IMR-90 (cell line): ENCODE data around the gene PLXNA4. TPM values are rescaled to one million over a fixed set of nuclear protein-coding genes. Genes with fewer than 3 reads are reported as not detected.

Experiments
- ATAC-seq: fragments of 200-7000 bp; cut with Tn5 transposase; 2 replicates; pipeline ENCODE4 v1.9.1; 2020; ENCODE audit warnings: low read depth, mild to moderate bottlenecking, moderate library complexity
- BruUV-seq: library from RNA; stranded (reverse); fragments of 400-500 nt; replicated peaks from 2 replicates; lab custom pipeline; 2021; lab: Mats Ljungman, UMichigan
- CTCF ChIA-PET: fragments of 300-600 bp; formaldehyde crosslinking; extraction: SDS; loops from one replicate; lab custom pipeline; 2021; ENCODE audit warnings: antibody characterized with exemption; lab: Yijun Ruan, JAX
- POLR2A ChIA-PET: fragments of 300-600 bp; sonication (Branson Sonifier 250); formaldehyde crosslinking; loops from one replicate; lab custom pipeline; 2022; ENCODE audit warnings: antibody characterized with exemption; ENCODE audit not compliant: unreplicated experiment; lab: Charles Lee
- DNase-seq: peaks from one replicate; pipeline ENCODE4 v3.0.0; 2013
- H2AFZ ChIP-seq: replicated peaks from 2 replicates; pipeline ENCODE3; 2013; ENCODE audit warnings: low read length, mild to moderate bottlenecking; ENCODE audit not compliant: poor library complexity
- H2AK5ac ChIP-seq: 2 replicates; pipeline ENCODE4 v1.6.1; 2013; ENCODE audit warnings: low read depth, low read length, inconsistent platforms
- H2AK9ac ChIP-seq: replicated peaks from 2 replicates; pipeline ENCODE3; 2013; ENCODE audit warnings: mild to moderate bottlenecking, low read depth, low read length, moderate library complexity; ENCODE audit not compliant: poor library complexity
- H2BK120ac ChIP-seq: 2 replicates; pipeline ENCODE4 v1.6.1; 2013; ENCODE audit warnings: low read depth, low read length, inconsistent platforms
- H2BK15ac ChIP-seq: 3 replicates; pipeline ENCODE4 v1.6.1; 2013; ENCODE audit warnings: low read depth, low read length, inconsistent platforms
- H2BK20ac ChIP-seq: 2 replicates; pipeline ENCODE4 v1.6.1; 2013; ENCODE audit warnings: low read depth, mild to moderate bottlenecking, inconsistent platforms, low read length, moderate library complexity
- H2BK5ac ChIP-seq: 2 replicates; pipeline ENCODE4 v1.6.1; 2013; ENCODE audit warnings: mild to moderate bottlenecking, low read depth, low read length, inconsistent platforms; ENCODE audit not compliant: poor library complexity, severe bottlenecking
- H3K14ac ChIP-seq: replicated peaks from 2 replicates; pipeline ENCODE4 v1.6.1; 2013; ENCODE audit warnings: low read depth, low read length, inconsistent platforms
- H3K18ac ChIP-seq: 2 replicates; pipeline ENCODE4 v1.6.1; 2013; ENCODE audit warnings: low read depth, low read length, control low read depth
- H3K23ac ChIP-seq: 2 replicates; pipeline ENCODE4 v1.6.1; 2013; ENCODE audit warnings: low read depth, low read length, inconsistent platforms
- H3K27ac ChIP-seq: 2 replicates; pipeline ENCODE4 v1.5.1; 2013; ENCODE audit warnings: mild to moderate bottlenecking, control low read depth, low read length; ENCODE audit not compliant: insufficient read depth
- H3K27me3 ChIP-seq: 2 replicates; pipeline ENCODE4 v1.6.1; 2013; ENCODE audit warnings: low read length; ENCODE audit not compliant: control insufficient read depth, insufficient read depth
- H3K36me3 ChIP-seq: 2 replicates; pipeline ENCODE4 v1.6.1; 2013; ENCODE audit warnings: low read length, mixed read lengths; ENCODE audit not compliant: control insufficient read depth, insufficient read depth
- H3K4ac ChIP-seq: 2 replicates; pipeline ENCODE4 v1.6.1; 2013; ENCODE audit warnings: low read depth, low read length, inconsistent platforms
- H3K4me1 ChIP-seq: 2 replicates; pipeline ENCODE4 v1.6.1; 2013; ENCODE audit warnings: low read length, mixed read lengths; ENCODE audit not compliant: control insufficient read depth, insufficient read depth
- H3K4me2 ChIP-seq: 2 replicates; pipeline ENCODE4 v1.6.1; 2013; ENCODE audit warnings: low read depth, mild to moderate bottlenecking, control low read depth, low read length, moderate library complexity
- H3K4me3 ChIP-seq: 2 replicates; pipeline ENCODE4 v1.5.1; 2013; ENCODE audit warnings: low read depth, mild to moderate bottlenecking, control low read depth, low read length, moderate library complexity; ENCODE audit not compliant: insufficient read depth
- H3K56ac ChIP-seq: 2 replicates; pipeline ENCODE4 v1.6.1; 2013; ENCODE audit warnings: low read length, inconsistent platforms; ENCODE audit not compliant: insufficient read depth; ENCODE audit errors: extremely low read depth
- H3K79me1 ChIP-seq, 2 experiments: 2 replicates each; pipeline ENCODE4 v1.6.1; 2013; ENCODE audit warnings: low read length in 2 of 2, inconsistent platforms in 1 of 2, low read depth in 1 of 2
- H3K9ac ChIP-seq: 2 replicates; pipeline ENCODE4 v1.6.1; 2013; ENCODE audit warnings: low read depth, low read length, control low read depth
- H3K9me1 ChIP-seq: 2 replicates; pipeline ENCODE4 v1.6.1; 2013; ENCODE audit warnings: low read length, inconsistent platforms; ENCODE audit not compliant: insufficient read depth
- H3K9me3 ChIP-seq: 2 replicates; pipeline ENCODE4 v1.6.1; 2013; ENCODE audit warnings: low read length; ENCODE audit not compliant: control insufficient read depth, insufficient read depth
- H4K20me1 ChIP-seq: 2 replicates; pipeline ENCODE4 v1.6.1; 2013; ENCODE audit warnings: low read length, inconsistent platforms; ENCODE audit not compliant: insufficient read depth
- H4K5ac ChIP-seq: 2 replicates; pipeline ENCODE4 v1.6.1; 2013; ENCODE audit warnings: mild to moderate bottlenecking, low read depth, low read length, control low read depth
- H4K8ac ChIP-seq, 2 experiments: 2 replicates each; pipeline ENCODE4 v1.6.1; 2013; ENCODE audit warnings: low read depth in 2 of 2, low read length in 2 of 2, control low read depth in 1 of 2, inconsistent platforms in 1 of 2
- H4K91ac ChIP-seq: 2 replicates; pipeline ENCODE4 v1.6.1; 2013; ENCODE audit warnings: low read depth, low read length, inconsistent platforms; ENCODE audit not compliant: insufficient read depth
- RFX5 ChIP-seq: IDR thresholded peaks from 2 replicates; pipeline ENCODE4 v1.8.0; 2012; ENCODE audit warnings: low read depth, mild to moderate bottlenecking, low read length, moderate library complexity
- SMC3 ChIP-seq: fragments of 150-350 bp; IDR thresholded peaks from 2 replicates; pipeline ENCODE4 v1.6.1; 2016; ENCODE audit warnings: low read depth, mild to moderate bottlenecking, antibody characterized with exemption, low read length, moderate library complexity
- WGBS, 2 experiments: methylation state at CpG; one replicate each; pipeline versions ENCODE4 v1.1.5 to v1.1.7; 2013; ENCODE audit warnings: missing lambda C conversion rate in 2 of 2; ENCODE audit not compliant: insufficient read length in 1 of 2; ENCODE audit errors: extremely low coverage in 2 of 2; 5-methylcytosine and 5-hydroxymethylcytosine counted together
- dilution Hi-C: fragments of 300-500 bp; cut with HindIII; formaldehyde crosslinking; loops from one replicate; pipeline ENCODE4 v1.14.3; 2018; ENCODE audit warnings: low sequenced_read_pairs; ENCODE audit not compliant: unreplicated experiment
- in situ Hi-C: fragments of 300-500 bp; cut with MboI; formaldehyde crosslinking; loops from 3 replicates; pipeline ENCODE4 v1.14.3; 2019; ENCODE audit warnings: low sequenced_read_pairs, inconsistent platforms, mixed read lengths
- intact Hi-C: fragments of 100-400 bp; cut with micrococcal nuclease; formaldehyde crosslinking; loops from 2 replicates; pipeline ENCODE4 v1.10.0; 2022
- polyA plus RNA-seq, 3 experiments: library from polyadenylated mRNA; depleted of rRNA; stranded (reverse); fragments of >200 nt; gene quantifications; 2 replicates each; pipeline ENCODE4 v1.2.3, GENCODE V29; 2012; ENCODE audit warnings: low replicate concordance in 1 of 3
- total RNA-seq: library from RNA; depleted of rRNA; stranded (reverse); fragments of >200 nt; gene quantifications from 2 replicates; pipeline ENCODE4 v1.2.3, GENCODE V29; 2012

Gene PLXNA4
- total and polyA plus RNA-seq, 2 of the 4 experiments (the other 2 are of a cell fraction): under 0.01 TPM

DNA sequence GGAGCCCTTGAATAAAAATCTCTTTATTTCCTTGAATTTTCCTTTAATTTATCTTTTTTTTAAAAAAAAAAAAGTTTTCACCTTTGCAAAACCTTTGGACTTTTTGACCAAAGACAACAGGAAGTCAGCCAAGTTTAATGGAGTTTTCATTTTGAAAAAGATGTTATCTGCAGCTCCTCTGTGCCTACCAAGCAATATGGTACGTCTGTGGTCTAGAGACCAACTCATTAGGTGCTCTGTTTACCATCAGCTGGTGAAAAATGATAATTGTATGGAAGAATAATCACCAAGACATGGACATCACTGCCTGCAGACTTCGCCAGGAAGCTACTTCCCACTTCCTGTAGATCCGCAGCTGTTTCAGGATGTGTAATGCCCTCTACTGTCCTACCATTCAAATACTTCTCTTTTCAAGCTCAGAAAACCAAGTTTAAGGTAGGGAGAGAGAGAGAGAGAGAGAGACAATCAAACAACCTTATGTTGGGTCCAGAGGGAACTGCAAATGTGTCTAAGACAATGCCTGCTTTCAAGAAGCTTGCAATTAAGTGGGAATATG lies 18.7 kb downstream of the PLXNA4 start:
- no peak overlapping the region for H2AFZ ChIP-seq
- TF ChIP-seq SMC3: no peak
- no peak for TF ChIP-seq RFX5
- no peaks in the 10 kb centered on the region for H3K4me1 ChIP-seq
- no peak overlapping the region for H2BK120ac ChIP-seq
- ChIA-PET CTCF (interaction anchor here (0.6 kb wide), 2 partner anchors 478 to 1479 kb away, joined by 3 to 8 read pairs; no protein-coding TSS in a partner anchor), POLR2A (interaction anchor here (0.5 kb wide), 1 partner anchor 131 kb away, joined by 6 read pairs; no protein-coding TSS in a partner anchor)
- no peak overlapping the region for H3K23ac ChIP-seq
- H2BK5ac ChIP-seq: no peak overlapping the region
- no peak overlapping the region for H3K4me3 ChIP-seq
- intact Hi-C loops (no loop called here), in situ Hi-C loops (no loop called here), dilution Hi-C loops (no loop called here)
- no peaks in the 10 kb centered on the region for H3K9me3 ChIP-seq
- no peaks in the 10 kb centered on the region for H3K36me3 ChIP-seq
- no peaks in the 10 kb centered on the region for H4K20me1 ChIP-seq
- H3K27me3 ChIP-seq: no peaks in the 10 kb centered on the region
- no peak overlapping the region for H2BK15ac ChIP-seq
- H3K4me2 ChIP-seq: no peak overlapping the region
- WGBS, 2 experiments: no CpG with 5 or more reads among the region's 3 CpGs
- no peak overlapping the region for H2AK5ac ChIP-seq
- no peak overlapping the region for H2BK20ac ChIP-seq
- no peak overlapping the region for H4K8ac ChIP-seq
- H3K9ac ChIP-seq: no peak overlapping the region
- H3K14ac ChIP-seq: no peak overlapping the region
- no peaks in the 10 kb centered on the region for H3K9me1 ChIP-seq
- BruUV-seq: no TSS peak
- H4K5ac ChIP-seq: no peak overlapping the region
- ATAC-seq: no peak
- DNase-seq: no peak
- H2AK9ac ChIP-seq: no peak overlapping the region
- H3K79me1 ChIP-seq: no peaks in the 10 kb centered on the region
- H3K4ac ChIP-seq: no peak overlapping the region
- no peak overlapping the region for H3K18ac ChIP-seq
- H3K56ac ChIP-seq: no peak overlapping the region
- H3K27ac ChIP-seq: no peak overlapping the region
- no peak overlapping the region for H4K91ac ChIP-seq
